IPS-15b (cell line): ENCODE data around the gene HS2ST1.

Experiments
- H3K27me3 ChIP-seq: one replicate; pipeline ENCODE4 v1.6.1; 2013; ENCODE audit warnings: low read length; ENCODE audit not compliant: control insufficient read depth, insufficient read depth
- H3K36me3 ChIP-seq: one replicate; pipeline ENCODE4 v1.6.1; 2013; ENCODE audit warnings: low read length; ENCODE audit not compliant: control insufficient read depth, insufficient read depth
- H3K4me1 ChIP-seq: one replicate; pipeline ENCODE4 v1.6.1; 2013; ENCODE audit warnings: mild to moderate bottlenecking, low read length; ENCODE audit not compliant: control insufficient read depth, insufficient read depth
- H3K4me3 ChIP-seq: one replicate; pipeline ENCODE4 v1.5.1; 2013; ENCODE audit warnings: low read depth, low read length
- H3K9ac ChIP-seq: one replicate; pipeline ENCODE4 v1.6.1; 2013; ENCODE audit warnings: low read depth, mild to moderate bottlenecking, low read length
- H3K9me3 ChIP-seq: one replicate; pipeline ENCODE4 v1.6.1; 2013; ENCODE audit warnings: mild to moderate bottlenecking, low read length; ENCODE audit not compliant: control insufficient read depth, insufficient read depth

Gene HS2ST1

DNA sequence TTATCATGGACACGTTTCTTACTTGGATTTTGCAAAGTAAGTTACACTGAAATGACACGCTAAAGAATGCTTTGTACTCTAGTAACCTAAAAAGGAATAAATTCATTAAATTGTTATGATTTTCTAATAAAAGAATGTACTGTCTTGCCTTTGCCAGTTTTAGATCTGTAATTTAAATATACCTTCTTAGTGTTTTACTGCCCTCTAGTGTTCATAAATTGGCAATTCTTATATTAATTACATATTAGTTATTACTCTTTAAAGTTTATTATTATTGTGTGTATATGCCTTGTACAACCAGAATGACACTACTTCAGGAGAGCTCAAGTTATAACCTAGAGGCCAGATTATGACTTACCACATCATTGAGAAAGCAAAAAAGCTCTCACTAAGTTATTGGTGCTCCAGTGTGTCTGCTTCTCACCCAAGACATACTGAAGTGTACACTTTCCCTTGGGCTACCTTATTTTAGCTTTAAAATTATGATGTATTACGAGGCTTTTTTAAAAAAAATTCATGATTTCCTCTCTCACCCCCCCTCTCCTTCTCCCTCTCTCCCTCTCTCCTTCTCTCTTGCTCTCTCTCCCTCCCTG, 169.9 kb downstream of the HS2ST1 start:
- Histone ChIP-seq H3K4me1 (peaks cover 4% of the 10 kb centered on the region), H3K9ac (no peak overlapping the region), H3K27me3 (no peaks in the 10 kb centered on the region), H3K4me3 (no peak overlapping the region), H3K36me3 (no peaks in the 10 kb centered on the region), H3K9me3 (no peaks in the 10 kb centered on the region)

GRCh38 chr1:87086120-87086519, 171.7 kb downstream of the HS2ST1 start:
- H3K27me3 ChIP-seq = no peaks in the 10 kb centered on the region
- peaks cover 4% of the 10 kb centered on the region for H3K4me1 ChIP-seq
- H3K9ac ChIP-seq = no peak overlapping the region
- H3K36me3 ChIP-seq = no peaks in the 10 kb centered on the region
- H3K4me3 ChIP-seq = no peak overlapping the region
- no peaks in the 10 kb centered on the region for H3K9me3 ChIP-seq

GRCh38 chr1:87089070-87089736, 174.8 kb downstream of the HS2ST1 start:
- H3K9me3 ChIP-seq = no peaks in the 10 kb centered on the region
- no peaks in the 10 kb centered on the region for H3K4me1 ChIP-seq
- H3K27me3 ChIP-seq = no peaks in the 10 kb centered on the region
- no peak overlapping the region for H3K4me3 ChIP-seq
- H3K9ac ChIP-seq = no peak overlapping the region
- no peaks in the 10 kb centered on the region for H3K36me3 ChIP-seq

DNA sequence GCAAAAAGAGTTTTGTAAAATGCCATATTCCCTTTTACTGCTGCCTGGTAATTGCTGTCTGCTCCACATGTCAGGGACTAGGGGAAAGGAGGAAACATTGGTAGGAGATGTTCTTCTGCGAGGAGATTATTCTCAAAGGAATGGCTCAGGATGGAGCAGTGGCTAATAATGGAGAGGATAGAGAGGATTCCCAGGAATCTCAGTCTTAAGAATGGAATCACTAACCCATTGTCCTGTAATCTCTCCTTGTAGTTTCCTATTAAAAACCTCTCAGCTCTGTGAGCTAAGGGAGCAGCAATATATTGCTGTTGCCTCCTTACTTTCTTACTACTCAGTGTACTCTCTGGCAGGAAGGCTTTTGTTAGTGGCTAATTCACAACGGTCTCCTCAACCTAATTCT, 175.4 kb downstream of the HS2ST1 start:
- H3K9me3 ChIP-seq = no peaks in the 10 kb centered on the region
- no peak overlapping the region for H3K9ac ChIP-seq
- H3K4me1 ChIP-seq = no peaks in the 10 kb centered on the region
- no peaks in the 10 kb centered on the region for H3K36me3 ChIP-seq
- no peaks in the 10 kb centered on the region for H3K27me3 ChIP-seq
- H3K4me3 ChIP-seq = no peak overlapping the region

DNA sequence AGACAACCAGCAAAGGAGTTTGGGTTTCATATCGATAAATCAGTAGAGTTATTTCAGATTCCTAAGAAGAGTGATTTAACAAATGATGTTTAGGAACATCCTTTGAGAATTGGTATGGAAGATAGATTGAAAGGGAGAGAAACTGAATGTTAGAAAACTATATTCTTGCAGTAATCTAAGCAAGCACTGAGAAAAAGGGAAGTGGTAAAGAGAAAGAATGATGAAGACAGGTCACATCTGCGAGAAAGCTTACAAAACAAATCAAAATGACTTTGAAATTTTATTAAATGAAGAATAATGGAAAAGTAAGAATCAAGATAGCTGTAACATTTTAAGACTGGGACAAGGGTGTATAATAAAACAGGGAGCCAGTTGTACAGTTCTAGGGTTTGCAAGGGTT, 177.0 kb downstream of the HS2ST1 start:
- H3K4me1 ChIP-seq = peaks cover 3% of the 10 kb centered on the region
- no peaks in the 10 kb centered on the region for H3K27me3 ChIP-seq
- H3K9ac ChIP-seq = no peak overlapping the region
- no peaks in the 10 kb centered on the region for H3K36me3 ChIP-seq
- no peak overlapping the region for H3K4me3 ChIP-seq
- H3K9me3 ChIP-seq = no peaks in the 10 kb centered on the region

GRCh38 chr1:87092846-87093245, 178.4 kb downstream of the HS2ST1 start:
- H3K27me3 ChIP-seq = no peaks in the 10 kb centered on the region
- no peaks in the 10 kb centered on the region for H3K36me3 ChIP-seq
- H3K4me1 ChIP-seq = peaks cover 4% of the 10 kb centered on the region
- H3K4me3 ChIP-seq = no peak overlapping the region
- no peak overlapping the region for H3K9ac ChIP-seq
- no peaks in the 10 kb centered on the region for H3K9me3 ChIP-seq

DNA sequence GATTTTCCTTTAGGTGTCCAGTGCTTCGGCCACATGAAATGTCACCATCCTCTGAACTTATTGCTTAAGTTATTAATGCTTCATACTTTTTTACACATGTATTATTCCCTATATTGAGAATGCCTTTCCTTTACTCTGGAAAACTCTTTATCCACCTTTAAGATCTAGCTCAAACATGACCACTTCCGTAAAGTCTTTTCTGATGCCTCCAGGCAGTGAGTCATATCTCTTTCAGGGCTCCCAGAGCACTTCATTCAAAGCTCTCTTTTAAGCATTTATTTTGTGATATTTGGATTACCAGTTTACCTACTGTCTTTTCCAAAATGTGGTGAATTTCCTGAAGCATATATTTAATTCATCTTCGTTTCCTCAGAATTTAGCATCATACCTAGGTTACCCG, 178.9 kb downstream of the HS2ST1 start:
- Histone ChIP-seq H3K4me3 (no peak overlapping the region), H3K36me3 (no peaks in the 10 kb centered on the region), H3K4me1 (peaks cover 4% of the 10 kb centered on the region), H3K9me3 (no peaks in the 10 kb centered on the region), H3K9ac (no peak overlapping the region), H3K27me3 (no peaks in the 10 kb centered on the region)

- Histone ChIP-seq H3K9ac (no peak overlapping the region), H3K36me3 (no peaks in the 10 kb centered on the region), H3K27me3 (no peaks in the 10 kb centered on the region), H3K4me3 (no peak overlapping the region), H3K4me1 (peaks cover 4% of the 10 kb centered on the region), H3K9me3 (no peaks in the 10 kb centered on the region)
These were observed 179.8 kb downstream of the HS2ST1 start for GRCh38 chr1:87094238-87094637.

- H3K36me3 ChIP-seq = no peaks in the 10 kb centered on the region
- H3K4me1 ChIP-seq = peaks cover 4% of the 10 kb centered on the region
- H3K9ac ChIP-seq = no peak overlapping the region
- no peaks in the 10 kb centered on the region for H3K27me3 ChIP-seq
- H3K9me3 ChIP-seq = peaks cover 5% of the 10 kb centered on the region
- no peak overlapping the region for H3K4me3 ChIP-seq
These were observed 185.8 kb downstream of the HS2ST1 start for GRCh38 chr1:87100271-87100670.

- peaks cover 5% of the 10 kb centered on the region for H3K9me3 ChIP-seq
- H3K4me1 ChIP-seq = no peaks in the 10 kb centered on the region
- H3K4me3 ChIP-seq = no peak overlapping the region
- H3K9ac ChIP-seq = no peak overlapping the region
- no peaks in the 10 kb centered on the region for H3K36me3 ChIP-seq
- H3K27me3 ChIP-seq = no peaks in the 10 kb centered on the region
These were observed 188.6 kb downstream of the HS2ST1 start for GRCh38 chr1:87103074-87103473.

DNA sequence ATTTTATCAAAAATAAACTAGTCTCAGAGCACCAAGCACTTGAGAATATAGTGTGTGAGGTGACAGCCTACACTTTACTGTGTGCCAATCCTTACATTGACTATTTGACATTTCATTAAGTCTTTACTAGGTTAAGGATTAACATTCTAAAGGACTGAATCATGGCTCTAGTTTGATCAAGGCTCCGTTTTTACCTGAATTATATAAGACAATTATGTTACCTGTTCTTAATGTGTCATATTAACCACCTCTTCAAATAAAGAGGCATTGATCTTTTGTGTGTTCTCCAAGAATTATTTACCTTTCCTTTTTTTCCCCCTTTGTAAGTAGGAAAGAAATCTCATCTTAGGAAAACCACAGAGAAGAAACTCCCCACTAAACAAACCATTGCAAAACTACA, 189.7 kb downstream of the HS2ST1 start:
- Histone ChIP-seq H3K4me3 (no peak overlapping the region), H3K4me1 (peaks cover 4% of the 10 kb centered on the region), H3K9me3 (peaks cover 5% of the 10 kb centered on the region), H3K9ac (no peak overlapping the region), H3K36me3 (no peaks in the 10 kb centered on the region), H3K27me3 (no peaks in the 10 kb centered on the region)

DNA sequence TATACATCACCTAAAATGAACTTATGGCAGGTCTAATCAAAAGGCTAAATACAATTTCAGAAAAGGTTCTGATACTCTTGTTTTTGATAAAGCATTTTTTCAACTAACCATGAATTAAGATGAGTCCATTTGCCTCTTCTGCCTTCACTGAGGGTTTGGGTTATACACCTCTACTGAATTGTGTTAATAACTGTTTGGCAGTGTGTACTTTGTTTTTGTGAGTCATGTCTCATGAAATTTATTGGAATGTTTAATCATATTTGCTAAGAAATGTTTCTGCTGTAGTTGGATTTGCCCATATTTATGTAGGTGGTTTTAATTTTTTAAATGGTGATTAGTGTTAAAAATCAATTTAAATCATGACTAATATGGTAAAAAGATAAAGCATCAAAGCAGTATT, 190.5 kb downstream of the HS2ST1 start:
- no peak overlapping the region for H3K4me3 ChIP-seq
- H3K9me3 ChIP-seq = peaks cover 5% of the 10 kb centered on the region
- no peak overlapping the region for H3K9ac ChIP-seq
- peaks cover 4% of the 10 kb centered on the region for H3K4me1 ChIP-seq
- no peaks in the 10 kb centered on the region for H3K36me3 ChIP-seq
- H3K27me3 ChIP-seq = no peaks in the 10 kb centered on the region
